HepG2 (cell line): ENCODE data around the gene CABP4. TPM values are rescaled to one million over a fixed set of nuclear protein-coding genes. Genes with fewer than 3 reads are reported as not detected.

Experiments
- ATAC-seq: fragments of 200-7000 bp; cut with Tn5 transposase; 3 replicates; pipeline ENCODE4 v1.9.1; 2020; ENCODE audit warnings: mild to moderate bottlenecking, moderate library complexity
- BruUV-seq: library from RNA; stranded (reverse); fragments of 400-500 nt; replicated peaks from 2 replicates; lab custom pipeline; 2021; lab: Mats Ljungman, UMichigan
- CTCF ChIA-PET: fragments of 300-600 bp; formaldehyde crosslinking; extraction: SDS; loops from one replicate; lab custom pipeline; 2021; ENCODE audit warnings: low total read pairs, inconsistent platforms, low intra/inter-chr PET ratio; lab: Yijun Ruan, JAX
- POLR2A ChIA-PET: fragments of 350-600 bp; sonication (Branson Sonifier 250); formaldehyde crosslinking; loops from one replicate; lab custom pipeline; 2020; ENCODE audit warnings: antibody characterized with exemption, inconsistent platforms; lab: Yijun Ruan, JAX
- DNase-seq: peaks from one replicate; pipeline ENCODE4 v3.0.0-alpha.2; 2015; ENCODE audit warnings: low spot score
- FAIRE-seq: peaks from 3 replicates; lab custom pipeline; 2011; peaks lifted over from hg19 to GRCh38; lab: Jason Lieb, UNC
- H2AFZ ChIP-seq: one replicate; pipeline ENCODE4 v1.6.1; 2011; ENCODE audit warnings: low read length, inconsistent platforms
- H3K27ac ChIP-seq: fragments of 300-600 bp; 3 replicates; pipeline ENCODE4 v1.8.0; 2011; ENCODE audit warnings: mixed run types, mild to moderate bottlenecking, mixed read lengths, low read length, inconsistent platforms; ENCODE audit not compliant: insufficient read depth; ENCODE audit errors: extremely low read length
- H3K27me3 ChIP-seq, 2 experiments: fragments of 200-600 bp in 1 of 2; 2 replicates in 1 of 2; 3 replicates in 1 of 2; pipeline versions ENCODE4 v1.6.0 to v1.8.0; 2011; ENCODE audit warnings: low read length in 2 of 2, mild to moderate bottlenecking in 2 of 2, moderate library complexity in 2 of 2, inconsistent platforms in 1 of 2; ENCODE audit not compliant: insufficient read depth in 2 of 2, control insufficient read depth in 1 of 2
- H3K36me3 ChIP-seq, 2 experiments: fragments of 200-600 bp in 1 of 2; replicated peaks in 1 of 2; 2 replicates in 1 of 2; 3 replicates in 1 of 2; pipeline versions ENCODE4 v1.5.1 to v1.8.0; 2011; ENCODE audit warnings: low read length in 2 of 2, inconsistent platforms in 1 of 2; ENCODE audit not compliant: insufficient read depth in 2 of 2, control insufficient read depth in 1 of 2
- H3K4me1 ChIP-seq: 2 replicates; pipeline ENCODE4 v1.5.1; 2012; ENCODE audit warnings: low read length, inconsistent platforms; ENCODE audit not compliant: insufficient read depth
- H3K4me2 ChIP-seq: 2 replicates; pipeline ENCODE4 v1.6.0; 2011; ENCODE audit warnings: low read depth, low read length, inconsistent platforms
- H3K4me3 ChIP-seq, 3 experiments: fragments of 200-600 bp in 1 of 3; sonication (generic), shearing (Covaris generic) in 1 of 3; replicated peaks in 1 of 3; 2 replicates each; pipeline ENCODE4 v1.5.1; 2011 to 2016; ENCODE audit warnings: low read length in 3 of 3, inconsistent platforms in 2 of 3, low read depth in 2 of 3, mild to moderate bottlenecking in 2 of 3, control low read depth in 1 of 3, mixed read lengths in 1 of 3; ENCODE audit not compliant: insufficient read depth in 1 of 3
- H3K79me2 ChIP-seq: one replicate; pipeline ENCODE4 v1.6.1; 2011; ENCODE audit warnings: low read length, inconsistent platforms; ENCODE audit not compliant: insufficient read depth
- H3K9ac ChIP-seq: 2 replicates; pipeline ENCODE4 v1.6.0; 2011; ENCODE audit warnings: mild to moderate bottlenecking, low read depth, low read length, inconsistent platforms; ENCODE audit not compliant: insufficient read depth
- H3K9me3 ChIP-seq: 2 replicates; pipeline ENCODE4 v1.5.1; 2012; ENCODE audit warnings: mild to moderate bottlenecking, low read length
- H4K20me1 ChIP-seq: 2 replicates; pipeline ENCODE4 v1.6.0; 2011; ENCODE audit warnings: inconsistent platforms, mild to moderate bottlenecking, low read length, moderate library complexity; ENCODE audit not compliant: insufficient read depth
- DZIP1 ChIP-seq: sonication (generic); formaldehyde crosslinking; IDR thresholded peaks from 2 replicates; pipeline ENCODE4 v1.5.0; 2020; ENCODE audit warnings: mild to moderate bottlenecking, missing genetic modification reagents
- MAZ ChIP-seq, 2 experiments: sonication (generic) in 1 of 2; formaldehyde crosslinking in 1 of 2; IDR thresholded peaks; 2 replicates each; pipeline versions ENCODE4 v1.5.0 to v1.6.1; 2012 to 2020; ENCODE audit warnings: low read depth in 2 of 2, mild to moderate bottlenecking in 2 of 2, borderline replicate concordance in 1 of 2, improper control_type of control experiment in 1 of 2, low read length in 1 of 2, missing genetic modification reagents in 1 of 2, moderate library complexity in 1 of 2
- ZBTB44 ChIP-seq: sonication (generic); formaldehyde crosslinking; IDR thresholded peaks from 2 replicates; pipeline ENCODE4 v1.4.0; 2020; ENCODE audit warnings: missing genetic modification reagents
- ZNF687 ChIP-seq: sonication (generic); formaldehyde crosslinking; IDR thresholded peaks from 2 replicates; pipeline ENCODE4 v1.5.1; 2020; ENCODE audit warnings: mild to moderate bottlenecking, missing genetic modification reagents, moderate library complexity
- WGBS: methylation state at CpG from one replicate; pipeline ENCODE4 v1.1.6; 2017; ENCODE audit warnings: low lambda C conversion rate; 5-methylcytosine and 5-hydroxymethylcytosine counted together
- in situ Hi-C: cut with HindIII; loops from 2 replicates; pipeline ENCODE4 v1.10.0; 2017; ENCODE audit warnings: low pct_unique_long_range_greater_than_20kb; ENCODE audit not compliant: extremely low pct_ligation_motif_present
- intact Hi-C: fragments of 100-400 bp; cut with micrococcal nuclease; formaldehyde crosslinking; loops from one replicate; pipeline ENCODE4 v1.10.0; 2022; ENCODE audit not compliant: unreplicated experiment
- polyA plus RNA-seq, 8 experiments: library from polyadenylated mRNA; depleted of rRNA in 3 of 8; stranded (reverse) in 7 of 8; unstranded in 1 of 8; fragments of >200 nt; fragmentation: Illumina TruSeq in 4 of 8; extraction: Trizol in 4 of 8; gene quantifications; 2 replicates each; pipeline versions ENCODE4 v1.2.1 to v1.2.3, GENCODE V29; 2011 to 2016; ENCODE audit warnings: low read depth in 4 of 8, missing spikeins in 1 of 8, mixed read lengths in 1 of 8; ENCODE audit not compliant: insufficient read depth in 1 of 8
- total RNA-seq, 5 experiments: library from RNA; depleted of rRNA; stranded (reverse); fragments of >200 nt; fragmentation: Illumina TruSeq; extraction: Trizol; gene quantifications; 2 replicates each; pipeline ENCODE4 v1.2.3, GENCODE V29; 2016; ENCODE audit warnings: low read depth in 1 of 5

The CABP4 gene
- total and polyA plus RNA-seq, 2 of the 13 experiments (the other 11 are each of a cell fraction or from before 2014, with no cell fraction given) = not detected

- Histone ChIP-seq H4K20me1 (no peaks in the 10 kb centered on the region), H3K4me1 (peaks cover 61% of the 10 kb centered on the region), H3K9ac (no peak overlapping the region), H3K79me2 (no peaks in the 10 kb centered on the region), H2AFZ (no peak overlapping the region), H3K27ac (no peak overlapping the region), H3K4me2 (peak overlapping the region; percentile 64; the same call in 1 of the 2 replicates), H3K9me3 (no peaks in the 10 kb centered on the region), H3K27me3 (peaks cover 11 to 57% of the 10 kb centered on the region in 2 experiments; a peak in 4 of 5 replicates), H3K4me3 (no peak overlapping the region), H3K36me3 (no peaks in the 10 kb centered on the region)
- WGBS = no CpG with 5 or more reads among the region's 12 CpGs
- ChIA-PET CTCF (no interaction called here), POLR2A (interaction anchor here (0.9 to 7.4 kb wide), 4 partner anchors 10 to 26 kb away, joined by 4 to 78 read pairs (median 5); partner anchors contain the start of genes PPP1CA, RAD9A, RPS6KB2 and TBC1D10C)
- no TSS peak for BruUV-seq
- TF ChIP-seq MAZ (IDR thresholded peaks at IDR 0.05; ENCODE audit: borderline replicate concordance, low read depth, low read length) (no peak), MAZ (CRISPR knock-in tag; IDR thresholded peaks at IDR 0.05; ENCODE audit: low read depth) (0 out of 2 replicates have a peak, but pooled peaks have one; percentile 29), ZBTB44 (CRISPR knock-in tag) (no peak)
- in situ Hi-C loops = no loop called here
- FAIRE-seq = no peak
- DNase-seq = no peak
- no peak for ATAC-seq
- intact Hi-C loops = no loop called here
Observed at GRCh38 chr11:67417425-67417824, 37.7 kb upstream of the CABP4 start.

- Histone ChIP-seq H4K20me1 (no peaks in the 10 kb centered on the region), H3K9me3 (no peaks in the 10 kb centered on the region), H3K4me3 (no peak overlapping the region), H3K9ac (no peak overlapping the region), H3K27ac (no peak overlapping the region), H3K4me2 (no peak overlapping the region), H3K36me3 (no peaks in the 10 kb centered on the region), H3K4me1 (peaks cover 53% of the 10 kb centered on the region), H3K79me2 (no peaks in the 10 kb centered on the region), H3K27me3 (peaks cover 9 to 47% of the 10 kb centered on the region in 2 experiments; a peak in 4 of 5 replicates), H2AFZ (no peak overlapping the region)
- in situ Hi-C loops = no loop called here
- intact Hi-C loops = no loop called here
- CTCF ChIA-PET = no interaction called here
- WGBS = 56% methylated on average over 14 of the region's 26 CpGs
- BruUV-seq = no TSS peak
- FAIRE-seq (no peak), DNase-seq (no peak), ATAC-seq (no peak)
- TF ChIP-seq DZIP1 (CRISPR knock-in tag) (no peak), ZNF687 (CRISPR knock-in tag) (0 out of 2 replicates have a peak, but pooled peaks have one; percentile 15)
- POLR2A ChIA-PET = interaction anchor here (0.8 to 7.4 kb wide), 4 partner anchors 9 to 27 kb away, joined by 3 to 78 read pairs (median 4); partner anchors contain the start of genes PPP1CA, RAD9A and TBC1D10C
Observed at GRCh38 chr11:67418476-67419281, 36.5 kb upstream of the CABP4 start.
